ENCODE data around the gene SPANXD. TPM values are rescaled to one million over a fixed set of nuclear protein-coding genes. Genes with fewer than 3 reads are reported as not detected.

Gene SPANXD
- not detected in 2 replicates for total RNA-seq

GRCh38 chrX:141698639-141699038 lies at the start of gene SPANXD:
Gene SPANXD (minus strand): TSS chrX:141698739. CDS start chrX:141698405, 334 bp downstream.

Other genes starting within 250 kb of the SPANXD start
- gene SPANXA1, start 114.0 kb downstream of the SPANXD start, total RNA-seq, result not detected in 2 replicates
- gene SPANXA2, start 109.0 kb downstream of the SPANXD start, total RNA-seq, result not detected in 2 replicates
- not detected in 2 replicates for gene MAGEC3, start 139.6 kb upstream of the SPANXD start, total RNA-seq
- gene MAGEC1, start 205.2 kb upstream of the SPANXD start, total RNA-seq, result not detected in 2 replicates